Neural progenitor cell (in vitro differentiated cells): ENCODE results near the gene EXD3.

Experiments
- CTCF ChIP-seq: fragments of 200-600 bp; sonication (generic); IDR thresholded peaks from 2 replicates; pipeline ENCODE4 v1.5.1; 2017; ENCODE audit warnings: antibody characterized with exemption, mild to moderate bottlenecking
- EZH2 ChIP-seq: fragments of 200-600 bp; sonication (generic); IDR thresholded peaks from 2 replicates; pipeline ENCODE4 v1.6.1; 2017; ENCODE audit warnings: antibody characterized with exemption, mild to moderate bottlenecking, moderate library complexity
- EZH2phosphoT487 ChIP-seq: fragments of 200-600 bp; sonication (generic); IDR thresholded peaks from 2 replicates; pipeline ENCODE4 v1.6.1; 2017; ENCODE audit warnings: antibody characterized with exemption

GRCh38 chr9:137268538-137269201 is 154.3 kb downstream of the EXD3 start:
- no peak for TF ChIP-seq CTCF
- TF ChIP-seq EZH2: no peak
- TF ChIP-seq EZH2phosphoT487: no peak
